HG03521 (cell line): ENCODE results near the gene ETFB.

Source experiments
- ATAC-seq: cut with Tn5 transposase; IDR thresholded peaks from one replicate; pipeline ENCODE4 v1.9.1; 2021; ENCODE audit warnings: mild to moderate bottlenecking, moderate library complexity; ENCODE audit not compliant: unreplicated experiment

Gene ETFB

DNA sequence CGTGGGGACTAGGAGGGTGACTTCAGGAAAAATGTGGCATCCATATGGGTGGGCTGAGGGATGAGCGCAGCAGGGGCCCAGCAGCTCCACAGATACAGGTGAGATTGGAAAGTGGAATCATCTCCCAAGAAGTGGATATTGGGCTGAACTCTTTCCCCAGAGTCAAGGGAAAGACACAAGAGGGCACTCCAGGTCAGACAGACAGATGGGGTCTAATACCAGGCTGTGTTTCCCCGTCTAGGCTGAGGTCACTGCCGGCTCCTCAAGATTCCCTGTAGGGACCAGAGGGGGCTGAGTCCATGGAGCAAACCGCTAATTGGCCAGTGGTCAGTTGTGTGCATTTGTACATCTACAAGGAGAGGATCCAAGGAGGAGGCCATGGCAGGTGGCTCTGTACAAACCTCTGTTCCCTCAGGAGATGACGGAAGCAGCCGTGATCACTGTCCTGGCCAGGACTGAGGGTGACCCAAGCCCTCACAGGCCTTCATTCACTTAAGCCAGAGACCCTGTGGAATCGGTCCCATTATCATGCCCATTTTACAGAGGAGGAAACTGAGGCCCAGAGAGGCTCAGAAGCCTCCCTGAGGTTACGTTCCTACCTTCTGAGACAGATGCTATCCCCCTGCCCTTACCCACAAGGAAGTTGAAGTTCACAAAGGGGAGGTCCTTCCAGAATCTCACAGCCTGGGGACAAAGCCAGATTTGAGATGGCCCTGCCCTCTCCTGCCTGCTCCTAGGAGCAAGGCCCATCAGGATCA, 69.7 kb downstream of the ETFB start:
- no peak for ATAC-seq

DNA sequence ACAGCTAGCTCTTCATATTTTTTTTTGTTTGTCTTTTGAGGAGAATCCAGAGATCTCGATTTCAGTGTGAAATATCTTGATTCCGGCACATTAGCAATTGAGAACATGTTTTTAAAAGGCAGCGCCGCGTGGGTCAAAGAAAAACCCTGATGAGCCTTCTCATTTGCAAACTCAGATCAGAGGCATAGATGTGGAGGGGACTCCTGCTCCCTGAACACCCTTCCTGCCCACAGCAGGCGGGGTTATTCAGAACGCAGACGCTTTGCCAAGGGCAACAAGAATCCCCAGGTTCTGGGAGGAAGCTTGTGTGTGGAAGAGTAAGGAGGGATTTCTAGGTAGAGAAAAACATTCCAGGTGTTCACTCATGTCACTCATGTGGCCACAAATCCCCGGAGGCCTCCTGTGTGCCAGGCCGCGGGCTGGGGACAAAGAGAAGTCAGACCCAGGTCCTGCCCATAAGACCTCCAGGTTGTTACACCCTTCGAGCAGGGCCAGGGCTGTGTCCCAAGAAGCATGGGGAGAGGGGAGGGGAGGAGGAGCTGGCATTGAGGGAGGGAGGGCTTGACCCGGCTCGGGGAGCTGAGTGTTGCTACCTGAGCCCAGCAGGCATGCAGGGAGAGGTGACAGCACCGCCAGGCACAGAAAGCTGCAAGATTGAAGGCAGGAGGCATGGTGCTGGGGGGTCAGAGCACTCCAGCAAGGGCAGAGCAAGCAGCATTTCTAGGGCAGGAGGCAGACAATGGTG, 70.6 kb downstream of the ETFB start:
- ATAC-seq, result no peak
